ENCODE data around the gene DCTN2.

GRCh38 chr12:57517187-57517586, 29.8 kb downstream of the DCTN2 start:
- TF ChIP-seq, protein P1, sequence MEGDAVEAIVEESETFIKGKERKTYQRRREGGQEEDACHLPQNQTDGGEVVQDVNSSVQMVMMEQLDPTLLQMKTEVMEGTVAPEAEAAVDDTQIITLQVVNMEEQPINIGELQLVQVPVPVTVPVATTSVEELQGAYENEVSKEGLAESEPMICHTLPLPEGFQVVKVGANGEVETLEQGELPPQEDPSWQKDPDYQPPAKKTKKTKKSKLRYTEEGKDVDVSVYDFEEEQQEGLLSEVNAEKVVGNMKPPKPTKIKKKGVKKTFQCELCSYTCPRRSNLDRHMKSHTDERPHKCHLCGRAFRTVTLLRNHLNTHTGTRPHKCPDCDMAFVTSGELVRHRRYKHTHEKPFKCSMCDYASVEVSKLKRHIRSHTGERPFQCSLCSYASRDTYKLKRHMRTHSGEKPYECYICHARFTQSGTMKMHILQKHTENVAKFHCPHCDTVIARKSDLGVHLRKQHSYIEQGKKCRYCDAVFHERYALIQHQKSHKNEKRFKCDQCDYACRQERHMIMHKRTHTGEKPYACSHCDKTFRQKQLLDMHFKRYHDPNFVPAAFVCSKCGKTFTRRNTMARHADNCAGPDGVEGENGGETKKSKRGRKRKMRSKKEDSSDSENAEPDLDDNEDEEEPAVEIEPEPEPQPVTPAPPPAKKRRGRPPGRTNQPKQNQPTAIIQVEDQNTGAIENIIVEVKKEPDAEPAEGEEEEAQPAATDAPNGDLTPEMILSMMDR (IDR thresholded peaks at IDR 0.05) = no peak
- TF ChIP-seq POLR2AphosphoS5 (IDR thresholded peaks at IDR 0.05) (peak in 1 of 2 donors; percentile 34), POLR2A (IDR thresholded peaks at IDR 0.05; ENCODE audit: low read depth) (no peak), EP300 (IDR thresholded peaks at IDR 0.05) (no peak)
